C4-2B (cell line): ENCODE data around the gene DNAAF1.

Experiments
- H3K27ac ChIP-seq: fragments of 450-650 bp; 2 replicates; pipeline ENCODE4 v1.5.1; 2017
- CTCF ChIP-seq: fragments of 450-650 bp; conservative IDR thresholded peaks from 2 replicates; pipeline ENCODE4 v1.5.1; 2017; ENCODE audit warnings: mild to moderate bottlenecking
- ZFX ChIP-seq: fragments of 450-650 bp; IDR thresholded peaks from 2 replicates; pipeline ENCODE4 v1.6.1; 2017

DNAAF1 gene

GRCh38 chr16:84190731-84191388, 45.8 kb downstream of the DNAAF1 start, which contains the start of gene ADAD2:
TSS of gene ADAD2 (plus strand) at chr16:84191157. CDS start at chr16:84191231, 74 bp downstream.
- H3K27ac ChIP-seq, result no peak within 1 kb of the TSS
- TF ChIP-seq ZFX (no peak), CTCF (no peak)

GRCh38 chr16:84191466-84191865, 46.4 kb downstream of the DNAAF1 start:
- no peak overlapping the region for H3K27ac ChIP-seq
- TF ChIP-seq ZFX (no peak), CTCF (no peak)

GRCh38 chr16:84193480-84193879, 48.4 kb downstream of the DNAAF1 start:
- no peak overlapping the region for H3K27ac ChIP-seq
- TF ChIP-seq ZFX, result no peak
- TF ChIP-seq CTCF, result no peak

- no peak overlapping the region for H3K27ac ChIP-seq
- no peak for TF ChIP-seq ZFX
- no peak for TF ChIP-seq CTCF
Observed at GRCh38 chr16:84194018-84194417, 48.9 kb downstream of the DNAAF1 start.

GRCh38 chr16:84194470-84195200, 49.5 kb downstream of the DNAAF1 start:
- TF ChIP-seq ZFX (no peak), CTCF (no peak)
- H3K27ac ChIP-seq, result no peak overlapping the region

GRCh38 chr16:84195201-84196093, 50.3 kb downstream of the DNAAF1 start:
- H3K27ac ChIP-seq, result no peak overlapping the region
- TF ChIP-seq CTCF, result no peak

GRCh38 chr16:84196101-84196500, 51.0 kb downstream of the DNAAF1 start:
- H3K27ac ChIP-seq, result no peak overlapping the region
- TF ChIP-seq ZFX (no peak), CTCF (no peak)
